SK-N-SH (cell line): ENCODE measurements around the gene ELN. TPM values are rescaled to one million over a fixed set of nuclear protein-coding genes. Genes with fewer than 3 reads are reported as not detected.

Source experiments
- CTCF ChIA-PET: fragments of 300-600, 350-600 bp; formaldehyde crosslinking; extraction: SDS; loops from one replicate; lab custom pipeline; 2021; lab: Yijun Ruan, JAX
- POLR2A ChIA-PET: fragments of 350-600 bp; sonication (Branson Sonifier 250); formaldehyde crosslinking; extraction: SDS; loops from one replicate; lab custom pipeline; 2020; ENCODE audit warnings: antibody characterized with exemption, inconsistent platforms; lab: Yijun Ruan, JAX
- DNase-seq: peaks from one replicate; pipeline ENCODE4 v3.0.0; 2012
- H2AFZ ChIP-seq: fragments of 200-600 bp; sonication (generic); 2 replicates; pipeline ENCODE4 v1.8.1; 2016; ENCODE audit warnings: antibody characterized with exemption, mild to moderate bottlenecking, low read depth
- H3F3A ChIP-seq: fragments of 200-600 bp; sonication (generic); replicated peaks from 2 replicates; pipeline ENCODE3; 2016; ENCODE audit warnings: antibody characterized with exemption, mild to moderate bottlenecking; ENCODE audit not compliant: insufficient read depth
- H3K27ac ChIP-seq, 2 experiments: fragments of 200-500 bp in 1 of 2; fragments of 200-600 bp in 1 of 2; sonication (Bioruptor generic) in 1 of 2; sonication (generic), shearing (Covaris generic) in 1 of 2; 2 replicates each; pipeline versions ENCODE4 v1.5.1 to v1.6.1; 2014 to 2016; ENCODE audit warnings: low read depth in 2 of 2, inconsistent platforms in 1 of 2, low read length in 1 of 2, mild to moderate bottlenecking in 1 of 2, mixed read lengths in 1 of 2
- H3K27me3 ChIP-seq: fragments of 200-600 bp; sonication (generic), shearing (Covaris generic); 2 replicates; pipeline ENCODE4 v1.6.1; 2016; ENCODE audit warnings: mixed run types; ENCODE audit not compliant: insufficient read depth
- H3K36me3 ChIP-seq, 2 experiments: fragments of 200-500 bp in 1 of 2; fragments of 200-600 bp in 1 of 2; sonication (Bioruptor generic) in 1 of 2; sonication (generic) in 1 of 2; replicated peaks in 1 of 2; 2 replicates each; pipeline versions ENCODE3 to v1.5.1; 2014 to 2016; ENCODE audit warnings: low read length in 1 of 2, mild to moderate bottlenecking in 1 of 2; ENCODE audit not compliant: insufficient read depth in 2 of 2, control insufficient read depth in 1 of 2
- H3K4me1 ChIP-seq, 2 experiments: fragments of 200-500 bp in 1 of 2; fragments of 200-600 bp in 1 of 2; sonication (Bioruptor generic) in 1 of 2; sonication (generic), shearing (Covaris generic) in 1 of 2; 2 replicates each; pipeline versions ENCODE4 v1.5.1 to v1.6.1; 2014 to 2016; ENCODE audit warnings: low read depth in 1 of 2, low read length in 1 of 2, mixed run types in 1 of 2; ENCODE audit not compliant: insufficient read depth in 2 of 2, control insufficient read depth in 1 of 2
- H3K4me2 ChIP-seq: fragments of 200-600 bp; sonication (generic), shearing (Covaris generic); 2 replicates; pipeline ENCODE4 v1.6.1; 2017; ENCODE audit warnings: mixed run types
- H3K4me3 ChIP-seq, 2 experiments: fragments of 200-500 bp in 1 of 2; fragments of 200-600 bp in 1 of 2; sonication (Bioruptor generic) in 1 of 2; sonication (generic), shearing (Covaris generic) in 1 of 2; 2 replicates each; pipeline versions ENCODE4 v1.5.1 to v1.8.1; 2014 to 2016; ENCODE audit warnings: low read depth in 2 of 2, inconsistent platforms in 1 of 2, low read length in 1 of 2, mild to moderate bottlenecking in 1 of 2, mixed read lengths in 1 of 2, moderate library complexity in 1 of 2
- H3K79me2 ChIP-seq: fragments of 200-600 bp; sonication (generic); 2 replicates; pipeline ENCODE4 v1.8.1; 2017; ENCODE audit warnings: mild to moderate bottlenecking; ENCODE audit not compliant: insufficient read depth
- H3K9ac ChIP-seq: fragments of 200-600 bp; sonication (generic); 2 replicates; pipeline ENCODE4 v1.6.1; 2017; ENCODE audit warnings: mixed run types
- H3K9me2 ChIP-seq: fragments of 200-600 bp; sonication (generic); 2 replicates; pipeline ENCODE4 v1.6.1; 2017; ENCODE audit warnings: mixed run types
- H3K9me3 ChIP-seq: fragments of 200-600 bp; sonication (generic); 2 replicates; pipeline ENCODE4 v1.6.1; 2017; ENCODE audit warnings: mixed run types, mild to moderate bottlenecking, moderate library complexity
- H4K20me1 ChIP-seq: fragments of 200-600 bp; sonication (generic); 2 replicates; pipeline ENCODE4 v1.6.1; 2017; ENCODE audit warnings: mild to moderate bottlenecking, mixed run types; ENCODE audit not compliant: insufficient read depth
- CTCF ChIP-seq: fragments of 200-600 bp; sonication (generic); IDR thresholded peaks from 2 replicates; pipeline ENCODE4 v1.6.1; 2017; ENCODE audit warnings: antibody characterized with exemption, mild to moderate bottlenecking, moderate library complexity
- EP300 ChIP-seq, 2 experiments: IDR thresholded peaks; 2 replicates each; pipeline versions ENCODE4 v1.4.0 to v1.6.1; 2012; ENCODE audit warnings: borderline replicate concordance in 1 of 2, low read depth in 1 of 2, low read length in 1 of 2
- EZH2phosphoT487 ChIP-seq: fragments of 200-600 bp; sonication (generic); IDR thresholded peaks from 2 replicates; pipeline ENCODE4 v1.6.1; 2017; ENCODE audit warnings: low read depth, mixed run types, mild to moderate bottlenecking, antibody characterized with exemption, moderate library complexity, borderline replicate concordance
- FOSL2 ChIP-seq: IDR thresholded peaks from 2 replicates; pipeline ENCODE4 v1.4.0; 2012; ENCODE audit warnings: low read depth, mild to moderate bottlenecking, moderate library complexity, borderline replicate concordance
- FOXJ3 ChIP-seq: sonication (generic); formaldehyde crosslinking; IDR thresholded peaks from 2 replicates; pipeline ENCODE4 v1.5.1; 2020; ENCODE audit warnings: mild to moderate bottlenecking, missing genetic modification reagents
- FOXM1 ChIP-seq: IDR thresholded peaks from 2 replicates; pipeline ENCODE4 v1.4.0; 2012; ENCODE audit warnings: low read depth, mild to moderate bottlenecking
- GABPA ChIP-seq: IDR thresholded peaks from 2 replicates; pipeline ENCODE4 v1.4.0; 2012; ENCODE audit warnings: low read depth, mild to moderate bottlenecking
- MEF2A ChIP-seq: IDR thresholded peaks from 2 replicates; pipeline ENCODE4 v1.4.0; 2012; ENCODE audit warnings: low read depth, borderline replicate concordance
- MXI1 ChIP-seq: IDR thresholded peaks from 2 replicates; pipeline ENCODE4 v1.6.1; 2012; ENCODE audit warnings: mild to moderate bottlenecking, low read depth, low read length, improper control_type of control experiment
- NFIC ChIP-seq: IDR thresholded peaks from 2 replicates; pipeline ENCODE4 v1.4.0; 2012; ENCODE audit warnings: borderline replicate concordance
- NRF1 ChIP-seq: IDR thresholded peaks from 2 replicates; pipeline ENCODE4 v1.6.1; 2012; ENCODE audit warnings: low read depth, mild to moderate bottlenecking, low read length
- POLR2AphosphoS5 ChIP-seq: IDR thresholded peaks from 2 replicates; pipeline ENCODE4 v1.6.1; 2012; ENCODE audit warnings: low read depth, low read length
- RAD21 ChIP-seq: IDR thresholded peaks from 2 replicates; pipeline ENCODE4 v1.6.1; 2012; ENCODE audit warnings: mild to moderate bottlenecking, low read length
- RFX5 ChIP-seq: IDR thresholded peaks from 2 replicates; pipeline ENCODE4 v1.6.1; 2012; ENCODE audit warnings: mild to moderate bottlenecking, improper control_type of control experiment, low read length
- SIN3A ChIP-seq: IDR thresholded peaks from 2 replicates; pipeline ENCODE4 v1.6.1; 2012; ENCODE audit warnings: low read depth, mild to moderate bottlenecking, low read length, moderate library complexity, borderline replicate concordance
- TCF12 ChIP-seq: IDR thresholded peaks from 2 replicates; pipeline ENCODE4 v1.4.0; 2012
- USF1 ChIP-seq: IDR thresholded peaks from 2 replicates; pipeline ENCODE4 v1.4.0; 2012; ENCODE audit warnings: low read depth, borderline replicate concordance
- WGBS: methylation state at CpG from one replicate; pipeline ENCODE4 v1.1.6; 2017; ENCODE audit warnings: low lambda C conversion rate; 5-methylcytosine and 5-hydroxymethylcytosine counted together
- polyA plus RNA-seq, 3 experiments: library from polyadenylated mRNA; depleted of rRNA; stranded (reverse); fragments of >200 nt; gene quantifications; 2 replicates each; pipeline ENCODE4 v1.2.3, GENCODE V29; 2012
- TF ChIP-seq, protein P1 (sequence below): IDR thresholded peaks from 2 replicates; pipeline ENCODE4 v1.6.1; 2012; ENCODE audit warnings: mild to moderate bottlenecking, low read depth, low read length, moderate library complexity

ELN gene
- polyA plus RNA-seq, 1 of the 3 experiments (the other 2 are of a cell fraction) = 12.5 TPM

DNA sequence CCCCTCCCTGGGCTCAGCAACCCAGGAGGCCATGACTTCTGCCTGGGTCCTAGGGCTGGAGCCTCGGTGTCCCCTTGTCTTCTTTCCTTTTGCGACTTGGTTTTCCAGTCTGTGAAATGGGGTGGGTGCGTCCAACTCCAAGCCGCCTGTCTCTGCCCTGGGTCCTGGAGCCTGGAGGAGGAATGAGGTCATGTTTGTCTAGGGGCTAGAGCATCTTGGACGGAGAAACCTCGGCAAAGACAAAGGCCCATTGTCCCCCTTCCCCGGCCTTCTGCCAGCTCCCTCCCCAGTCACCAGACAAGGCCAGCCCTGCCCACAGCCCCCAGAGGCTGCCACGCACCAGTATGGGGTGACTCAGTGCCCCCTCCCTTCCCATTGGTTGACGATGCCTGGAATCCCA, 39.8 kb upstream of the ELN start:
- no peak overlapping the region for H3K4me2 ChIP-seq
- TF ChIP-seq FOSL2 (peak; percentile 37; the same call in 1 of the 2 replicates), FOXJ3 (CRISPR knock-in tag) (no peak), POLR2AphosphoS5 (no peak), TCF12 (peak; percentile 24; the same call in 1 of the 2 replicates), NFIC (peak; percentile 42; the same call in 1 of the 2 replicates), GABPA (no peak), NRF1 (no peak), CTCF (no peak), EP300 (IDR thresholded peaks at IDR 0.05; ENCODE audit: borderline replicate concordance in 1 of 2, low read depth in 1 of 2, low read length in 1 of 2) (no peak)
- TF ChIP-seq, protein P1, sequence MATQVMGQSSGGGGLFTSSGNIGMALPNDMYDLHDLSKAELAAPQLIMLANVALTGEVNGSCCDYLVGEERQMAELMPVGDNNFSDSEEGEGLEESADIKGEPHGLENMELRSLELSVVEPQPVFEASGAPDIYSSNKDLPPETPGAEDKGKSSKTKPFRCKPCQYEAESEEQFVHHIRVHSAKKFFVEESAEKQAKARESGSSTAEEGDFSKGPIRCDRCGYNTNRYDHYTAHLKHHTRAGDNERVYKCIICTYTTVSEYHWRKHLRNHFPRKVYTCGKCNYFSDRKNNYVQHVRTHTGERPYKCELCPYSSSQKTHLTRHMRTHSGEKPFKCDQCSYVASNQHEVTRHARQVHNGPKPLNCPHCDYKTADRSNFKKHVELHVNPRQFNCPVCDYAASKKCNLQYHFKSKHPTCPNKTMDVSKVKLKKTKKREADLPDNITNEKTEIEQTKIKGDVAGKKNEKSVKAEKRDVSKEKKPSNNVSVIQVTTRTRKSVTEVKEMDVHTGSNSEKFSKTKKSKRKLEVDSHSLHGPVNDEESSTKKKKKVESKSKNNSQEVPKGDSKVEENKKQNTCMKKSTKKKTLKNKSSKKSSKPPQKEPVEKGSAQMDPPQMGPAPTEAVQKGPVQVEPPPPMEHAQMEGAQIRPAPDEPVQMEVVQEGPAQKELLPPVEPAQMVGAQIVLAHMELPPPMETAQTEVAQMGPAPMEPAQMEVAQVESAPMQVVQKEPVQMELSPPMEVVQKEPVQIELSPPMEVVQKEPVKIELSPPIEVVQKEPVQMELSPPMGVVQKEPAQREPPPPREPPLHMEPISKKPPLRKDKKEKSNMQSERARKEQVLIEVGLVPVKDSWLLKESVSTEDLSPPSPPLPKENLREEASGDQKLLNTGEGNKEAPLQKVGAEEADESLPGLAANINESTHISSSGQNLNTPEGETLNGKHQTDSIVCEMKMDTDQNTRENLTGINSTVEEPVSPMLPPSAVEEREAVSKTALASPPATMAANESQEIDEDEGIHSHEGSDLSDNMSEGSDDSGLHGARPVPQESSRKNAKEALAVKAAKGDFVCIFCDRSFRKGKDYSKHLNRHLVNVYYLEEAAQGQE = peak; percentile 43; the same call in 1 of the 2 replicates
- H4K20me1 ChIP-seq = no peaks in the 10 kb centered on the region
- H3K27ac ChIP-seq = no peak overlapping the region
- H2AFZ ChIP-seq = peak overlapping the region; percentile 7; the same call in 1 of the 2 replicates
- H3K4me3 ChIP-seq = no peak overlapping the region
- ChIA-PET POLR2A (no interaction called here), CTCF (interaction anchor here (0.7 to 3.7 kb wide), 3 partner anchors 9 to 93 kb away, joined by 3 to 13 read pairs (median 4); no protein-coding TSS in a partner anchor)
- no peaks in the 10 kb centered on the region for H3K27me3 ChIP-seq
- 59% methylated on average over 7 of the region's 9 CpGs for WGBS
- H3F3A ChIP-seq = no peaks in the 10 kb centered on the region
- no peaks in the 10 kb centered on the region for H3K36me3 ChIP-seq
- H3K4me1 ChIP-seq = peaks cover 0 to 8% of the 10 kb centered on the region in 2 experiments; a peak in 1 of 4 replicates
- no peaks in the 10 kb centered on the region for H3K9me3 ChIP-seq
- no peak overlapping the region for H3K9ac ChIP-seq
- no peak for DNase-seq
- H3K9me2 ChIP-seq = no peaks in the 10 kb centered on the region
- no peaks in the 10 kb centered on the region for H3K79me2 ChIP-seq

GRCh38 chr7:73991522-73992100, 36.4 kb upstream of the ELN start:
- ChIA-PET CTCF (interaction anchor here (1.5 to 3.7 kb wide), 3 partner anchors 13 to 126 kb away, joined by 3 to 13 read pairs (median 7); no protein-coding TSS in a partner anchor), POLR2A (no interaction called here)
- no peaks in the 10 kb centered on the region; a peak in 1 of 4 replicates for H3K4me1 ChIP-seq
- WGBS = 100% methylated on average over 7 of the region's 7 CpGs
- no peak overlapping the region for H3K4me3 ChIP-seq
- H3K27ac ChIP-seq = no peak overlapping the region; a peak in 1 of 4 replicates
- no peaks in the 10 kb centered on the region for H3K36me3 ChIP-seq
- DNase-seq = no peak
- no peaks in the 10 kb centered on the region for H3K27me3 ChIP-seq
- H4K20me1 ChIP-seq = no peaks in the 10 kb centered on the region
- H3F3A ChIP-seq = peaks cover 7% of the 10 kb centered on the region
- H2AFZ ChIP-seq = peak overlapping the region; percentile 30; the same call in 1 of the 2 replicates
- H3K79me2 ChIP-seq = no peaks in the 10 kb centered on the region
- no peaks in the 10 kb centered on the region; the same call in 1 of the 2 replicates for H3K9me3 ChIP-seq
- no peaks in the 10 kb centered on the region for H3K9me2 ChIP-seq
- H3K9ac ChIP-seq = no peak overlapping the region
- no peak overlapping the region for H3K4me2 ChIP-seq
- TF ChIP-seq MXI1 (no peak), CTCF (no peak), USF1 (no peak), MEF2A (no peak), RFX5 (no peak), RAD21 (no peak), EZH2phosphoT487 (no peak), FOXM1 (no peak), SIN3A (no peak)
